Pulmonary artery endothelial cell (primary cell): Measurements from ENCODE around the gene SND1. TPM values are rescaled to one million over a fixed set of nuclear protein-coding genes. Genes with fewer than 3 reads are reported as not detected.

ENCODE experiments used
- DNase-seq: peaks from one replicate; pipeline ENCODE4 v3.0.0-alpha.2; 2011; ENCODE audit warnings: low read depth, low spot score
- total RNA-seq: library from RNA; depleted of rRNA; stranded (reverse); fragments of >200 nt; gene quantifications from 2 replicates; pipeline ENCODE4 v1.2.3, GENCODE V29; 2014

The SND1 gene
- total RNA-seq, 1 donor from 2014 or later: 225 TPM

- no peak for DNase-seq
These were observed 278.6 kb downstream of the SND1 start for GRCh38 chr7:127930341-127931328.

GRCh38 chr7:127932076-127932475, 280.1 kb downstream of the SND1 start:
- no peak for DNase-seq

GRCh38 chr7:127932496-127932895, 280.5 kb downstream of the SND1 start:
- no peak for DNase-seq

- DNase-seq: no peak
These were observed 281.2 kb downstream of the SND1 start for GRCh38 chr7:127933146-127933545.

GRCh38 chr7:127934711-127935110, 282.7 kb downstream of the SND1 start:
- DNase-seq: no peak

- DNase-seq: no peak
These were observed 283.9 kb downstream of the SND1 start for GRCh38 chr7:127935847-127936376.

GRCh38 chr7:127937066-127937680, 285.2 kb downstream of the SND1 start:
- no peak for DNase-seq

- no peak for DNase-seq
These were observed 286.6 kb downstream of the SND1 start for GRCh38 chr7:127938588-127938987.

- no peak for DNase-seq
These were observed 288.6 kb downstream of the SND1 start for GRCh38 chr7:127940381-127941160.

- no peak for DNase-seq
These were observed 289.6 kb downstream of the SND1 start for GRCh38 chr7:127941476-127942210.

GRCh38 chr7:127943541-127944521, 291.8 kb downstream of the SND1 start:
- DNase-seq: no peak

- no peak for DNase-seq
These were observed 294.1 kb downstream of the SND1 start for GRCh38 chr7:127946111-127946510.

GRCh38 chr7:127946847-127947246, 294.9 kb downstream of the SND1 start:
- DNase-seq: no peak

- DNase-seq: no peak
These were observed 296.3 kb downstream of the SND1 start for GRCh38 chr7:127948312-127948711.

- DNase-seq: no peak
These were observed 296.9 kb downstream of the SND1 start for GRCh38 chr7:127948930-127949329.

GRCh38 chr7:127949769-127950222, 297.8 kb downstream of the SND1 start:
- no peak for DNase-seq

GRCh38 chr7:127950233-127950935, 298.4 kb downstream of the SND1 start:
- no peak for DNase-seq

GRCh38 chr7:127953423-127954356, 301.7 kb downstream of the SND1 start:
- no peak for DNase-seq
